ENCODE results near the gene TRIM17. TPM values are rescaled to one million over a fixed set of nuclear protein-coding genes. Genes with fewer than 3 reads are reported as not detected.

The TRIM17 gene
- polyA plus RNA-seq, 4 donors = 0.48 to 0.59 TPM; not detected in 2

DNA sequence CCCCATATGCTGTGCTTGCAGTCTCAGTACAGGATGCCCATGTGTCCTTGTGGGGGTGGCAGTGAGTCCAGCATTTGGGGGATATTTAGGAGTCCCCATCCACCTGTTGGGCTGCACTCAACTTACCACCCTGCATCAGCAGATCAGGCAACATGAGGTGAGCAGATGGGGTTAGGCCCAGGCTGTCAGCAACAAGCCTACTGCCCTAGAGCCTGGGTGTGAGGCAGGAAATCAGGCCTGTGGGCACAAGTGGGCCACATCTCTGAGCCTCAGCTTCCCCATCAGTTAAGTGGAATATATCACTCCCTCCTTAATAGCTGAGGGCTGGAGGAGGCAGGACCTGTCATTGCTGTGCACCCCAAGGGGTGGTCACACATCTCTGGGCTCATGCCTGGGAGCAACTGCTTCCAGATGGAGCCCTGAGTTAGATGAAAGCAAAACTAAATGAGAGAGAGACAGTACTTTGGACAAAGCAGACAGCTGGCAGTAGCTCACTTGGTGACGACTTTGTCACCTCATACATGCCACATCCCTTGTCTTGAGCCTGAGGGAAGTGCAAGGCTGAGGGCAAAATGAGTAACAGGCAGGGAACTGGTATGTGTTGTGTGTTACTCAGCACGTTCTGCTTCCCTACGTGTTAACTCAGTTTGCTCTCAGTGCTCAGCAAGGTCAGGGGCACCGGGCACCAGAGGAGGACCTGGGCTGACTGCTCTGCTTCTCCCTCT, 58.5 kb downstream of the TRIM17 start:
- no peaks in the 10 kb centered on the region for H3K27me3 ChIP-seq (ENCODE audit: control insufficient read depth in 3 of 3, insufficient read depth in 3 of 3, low read length in 3 of 3)
- H3K36me3 ChIP-seq (ENCODE audit: control insufficient read depth in 3 of 3, insufficient read depth in 2 of 3, low read depth in 1 of 3, low read length in 3 of 3) = peaks cover 0 to 21% (median 0%) of the 10 kb centered on the region in 3 donors
- no peaks in the 10 kb centered on the region for H3K4me1 ChIP-seq (ENCODE audit: control insufficient read depth in 3 of 3, insufficient read depth in 2 of 3, low read depth in 1 of 3, low read length in 2 of 3)
- DNase-seq (no peak), FAIRE-seq (no peak)
- WGBS, 3 donors = 51 to 65% (median 61%) methylated on average over 4 of the region's 4 CpGs
- no peak overlapping the region for H3K27ac ChIP-seq (ENCODE audit: low read depth in 1 of 3, low read length in 2 of 3)
- no peak overlapping the region for H3K4me3 ChIP-seq (ENCODE audit: low read depth in 1 of 3, low read length in 3 of 3)
- no peaks in the 10 kb centered on the region for H3K9me3 ChIP-seq (ENCODE audit: control insufficient read depth in 2 of 2, insufficient read depth in 1 of 2, low read depth in 1 of 2, low read length in 1 of 2)

Other genes with a start within 250 kb of the TRIM17 start
- gene OBSCN, start 208.8 kb downstream of the TRIM17 start, polyA plus RNA-seq = 10 to 100 TPM in 1 of 4 donors, 1 to 10 TPM in 3; 3.6 to 36.2 (median 5.7) TPM
- 10 to 100 TPM; 15.8 to 21.6 (median 17.9) TPM for gene TRIM11, start 10.0 kb downstream of the TRIM17 start, polyA plus RNA-seq
- gene RNF187, start 70.5 kb upstream of the TRIM17 start, polyA plus RNA-seq = 10 to 100 TPM; 25.5 to 46.1 (median 36.7) TPM